HG03520 (cell line): Measurements from ENCODE around the gene GIMD1.
"Not testable (repeated sequence)": the region's sequence is repeated elsewhere in the genome, so short reads cannot be mapped to it uniquely, and the experiment has no call there.

Experiments used
- ATAC-seq: cut with Tn5 transposase; IDR thresholded peaks from one replicate; pipeline ENCODE4 v1.9.1; 2021; ENCODE audit warnings: mild to moderate bottlenecking, moderate library complexity; ENCODE audit not compliant: unreplicated experiment

GIMD1 gene

DNA sequence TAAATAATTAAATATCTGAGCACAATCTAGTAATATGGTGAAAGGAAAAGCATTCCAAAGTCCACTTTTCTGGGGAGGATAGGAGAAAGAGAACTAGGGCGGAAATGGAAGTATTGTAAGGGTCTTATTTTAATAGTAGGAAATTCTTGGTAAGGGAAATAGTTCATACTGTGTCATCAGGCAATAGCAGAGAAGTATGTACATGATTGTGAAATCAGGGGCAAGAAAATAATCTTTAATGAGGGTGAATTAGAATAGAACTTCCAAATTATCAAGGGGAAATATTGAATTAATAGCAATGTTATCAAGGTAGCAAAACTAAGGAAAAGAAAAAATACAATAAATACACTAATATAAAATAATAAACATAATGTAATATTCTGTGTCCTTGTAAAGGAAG, 14.8 kb downstream of the GIMD1 start:
- ATAC-seq = no peak

- ATAC-seq = no peak
Measured at GRCh38 chr4:106351016-106351415, 17.6 kb downstream of the GIMD1 start.

- no peak for ATAC-seq
Measured at GRCh38 chr4:106347167-106347566, 21.4 kb downstream of the GIMD1 start.

GRCh38 chr4:106344647-106344970, 24.0 kb downstream of the GIMD1 start:
- ATAC-seq = no peak

DNA sequence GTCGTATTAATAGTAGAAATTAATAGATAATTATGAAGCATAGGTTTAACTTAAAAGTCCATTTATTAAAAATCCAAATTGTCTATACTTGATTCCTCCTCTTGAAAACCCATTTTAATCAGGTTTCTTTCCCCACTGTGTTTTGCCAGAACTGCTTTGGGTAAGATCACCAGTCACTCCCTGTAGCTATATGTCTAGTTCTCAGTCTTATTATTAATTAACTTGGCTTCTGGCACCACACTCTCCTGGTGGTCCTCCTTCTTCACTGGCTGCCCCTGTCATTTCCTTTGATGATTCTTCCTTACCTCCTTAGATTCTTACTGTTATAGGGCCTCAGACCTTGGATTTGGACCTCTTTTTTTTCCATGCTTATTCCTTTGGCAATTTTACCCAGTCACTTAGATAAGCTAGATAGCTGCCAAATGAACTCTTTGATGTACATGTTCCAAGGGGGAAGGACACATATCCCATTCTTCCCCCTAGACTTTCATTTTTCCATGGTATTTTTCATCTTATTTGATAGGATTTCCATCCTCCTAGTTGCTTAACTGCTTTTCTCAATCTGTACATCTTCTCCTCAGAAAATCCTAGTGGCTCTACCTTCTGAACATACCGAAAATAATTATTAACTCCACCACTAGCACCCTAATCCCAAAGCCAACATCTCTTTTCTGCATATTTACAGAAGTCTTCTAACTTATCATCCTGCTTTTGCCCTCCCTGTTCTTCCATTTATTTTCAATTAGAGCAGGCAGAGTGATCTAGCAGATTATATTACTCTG, 24.5 kb downstream of the GIMD1 start:
- no peak for ATAC-seq

GRCh38 chr4:106340774-106341173, 27.8 kb downstream of the GIMD1 start:
- no peak for ATAC-seq

DNA sequence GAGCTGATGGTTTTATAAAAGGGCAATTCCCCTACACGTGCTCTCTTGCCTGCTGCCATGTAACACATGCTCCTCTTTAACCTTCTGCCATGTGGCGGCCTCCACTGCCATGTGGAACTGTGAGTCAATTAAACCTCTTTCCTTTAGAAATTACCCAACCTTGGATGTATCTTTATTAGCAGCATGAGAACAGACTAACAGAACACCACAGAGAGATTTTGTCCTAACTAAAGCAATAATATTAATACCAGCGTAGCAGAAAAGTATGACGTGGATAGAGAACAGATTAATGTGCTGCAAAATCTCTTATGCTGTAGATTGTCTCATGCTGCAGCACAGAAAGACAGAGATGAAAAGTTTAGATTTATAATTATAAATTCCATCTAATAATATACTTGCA, 29.1 kb downstream of the GIMD1 start:
- ATAC-seq = no peak

DNA sequence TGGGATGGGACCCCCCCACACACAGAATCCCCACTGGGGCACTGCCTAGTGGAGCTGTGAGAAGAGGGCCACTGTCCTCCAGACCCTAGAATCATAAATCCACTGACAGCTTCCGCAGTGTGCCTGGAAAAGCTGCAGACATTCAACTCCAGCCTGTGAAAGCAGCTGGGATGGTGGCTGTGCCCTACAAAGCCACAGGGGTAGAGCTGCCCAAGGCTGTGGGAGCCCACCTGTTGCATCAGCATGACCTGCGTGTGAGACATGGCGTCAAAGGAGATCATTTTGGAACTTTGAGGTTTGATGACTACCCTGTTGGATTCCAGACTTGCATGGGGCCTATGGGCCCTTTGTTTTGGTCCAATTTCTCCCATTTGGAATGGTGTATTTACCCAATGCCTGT, 29.9 kb downstream of the GIMD1 start:
- no peak for ATAC-seq

DNA sequence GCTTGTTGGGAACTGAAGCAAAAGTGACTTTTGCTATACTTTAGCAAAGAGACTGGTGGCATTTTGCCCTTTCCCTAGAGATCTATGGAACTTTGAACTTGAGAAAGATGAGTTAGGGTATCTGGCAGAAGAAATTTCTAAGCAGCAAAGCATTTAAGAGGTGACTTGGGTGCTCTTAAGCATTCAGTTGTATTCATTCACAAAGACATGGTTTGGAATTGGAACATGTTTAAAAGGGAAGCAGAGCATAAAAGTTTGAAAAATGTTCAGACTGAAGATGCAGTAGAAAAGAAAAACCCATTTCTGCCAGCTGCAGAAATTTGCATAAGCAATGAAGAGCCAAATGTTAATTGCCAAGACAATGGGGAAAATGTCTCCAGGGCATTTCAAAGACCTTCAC, 30.7 kb downstream of the GIMD1 start:
- no peak for ATAC-seq

- ATAC-seq = no peak
Measured at GRCh38 chr4:106336618-106337017, 32.0 kb downstream of the GIMD1 start.

- ATAC-seq = no peak
Measured at GRCh38 chr4:106334741-106335470, 33.7 kb downstream of the GIMD1 start.

GRCh38 chr4:106333186-106333585, 35.4 kb downstream of the GIMD1 start:
- no peak for ATAC-seq

GRCh38 chr4:106329041-106329618, 39.4 kb downstream of the GIMD1 start:
- ATAC-seq = peak; percentile 86

- no peak for ATAC-seq
Measured at GRCh38 chr4:106325800-106326199, 42.8 kb downstream of the GIMD1 start.

DNA sequence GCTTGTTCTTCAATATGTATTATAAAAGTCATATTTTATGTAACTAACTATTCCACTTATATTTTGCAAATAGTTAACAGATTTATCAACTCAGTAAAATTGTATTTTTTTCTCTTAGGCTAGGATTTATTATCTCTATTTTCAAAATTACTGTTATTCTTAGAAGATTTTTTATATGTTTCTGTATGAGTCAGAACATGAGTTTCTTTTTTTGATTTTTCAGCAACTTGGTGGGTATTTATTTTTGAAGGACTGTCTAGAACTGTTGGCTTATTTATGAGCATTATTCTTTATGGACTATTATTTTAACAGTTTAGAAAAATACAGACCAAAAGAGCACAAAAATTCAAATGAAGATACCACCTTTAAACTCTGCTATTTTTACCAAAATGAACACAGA, 45.5 kb downstream of the GIMD1 start:
- no peak for ATAC-seq

GRCh38 chr4:106321814-106322213, 46.8 kb downstream of the GIMD1 start:
- not testable (repeated sequence) for ATAC-seq

- ATAC-seq = not testable (repeated sequence)
Measured at GRCh38 chr4:106321168-106321567, 47.4 kb downstream of the GIMD1 start.

- ATAC-seq = no peak
Measured at GRCh38 chr4:106320235-106320634, 48.3 kb downstream of the GIMD1 start.

- no peak for ATAC-seq
Measured at GRCh38 chr4:106318511-106318910, 50.1 kb downstream of the GIMD1 start.

DNA sequence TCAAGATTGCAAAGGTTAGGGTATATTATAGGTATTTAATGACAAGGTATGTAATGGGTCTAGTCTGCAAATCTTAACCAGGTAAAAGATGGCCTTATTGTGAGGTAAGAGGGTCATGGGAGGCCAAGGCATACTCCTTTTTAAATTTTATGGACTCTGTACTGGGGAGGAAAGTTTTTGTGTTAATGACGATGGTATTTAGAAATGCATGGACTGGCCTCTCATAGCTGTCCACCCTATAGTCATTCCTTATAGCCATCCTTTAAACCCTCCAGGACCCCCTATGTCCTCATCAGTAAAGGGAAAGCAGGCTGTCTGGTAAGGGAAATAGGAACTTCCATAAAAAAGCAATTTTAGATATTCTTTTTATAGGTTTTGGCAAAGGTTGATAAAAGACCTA, 50.8 kb downstream of the GIMD1 start:
- ATAC-seq = no peak

DNA sequence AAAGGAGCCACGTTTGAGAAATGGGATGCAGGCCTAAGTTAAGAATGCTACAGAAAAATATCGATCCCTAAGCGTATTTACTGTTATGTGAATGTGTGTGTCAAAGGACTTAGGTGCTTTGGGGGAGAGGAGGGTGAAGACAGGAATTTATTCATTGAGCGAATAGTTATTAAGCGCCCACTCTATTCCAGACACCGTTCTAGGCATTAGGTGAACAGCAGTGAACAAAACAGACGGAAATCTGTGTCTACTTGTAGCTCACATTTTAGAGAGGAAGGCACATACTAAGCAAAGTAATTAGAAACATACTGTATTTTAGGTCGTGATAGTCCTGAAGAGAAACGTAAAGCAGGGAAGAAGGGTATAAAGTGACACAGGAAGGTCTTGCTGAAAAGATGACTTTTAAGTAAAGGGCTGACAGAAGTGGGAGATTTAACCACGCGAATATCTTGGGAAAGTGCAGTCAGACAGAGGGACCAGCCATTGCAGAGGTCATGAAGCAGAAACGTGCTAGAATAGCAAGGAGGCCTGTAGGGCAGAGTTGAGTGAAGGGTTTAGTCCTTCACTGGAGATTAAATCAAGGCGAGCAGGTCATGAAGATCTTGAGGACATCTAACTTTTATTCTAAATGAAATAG, 51.7 kb downstream of the GIMD1 start:
- ATAC-seq = peak; percentile 0
